Fibroblast of villous mesenchyme (primary cell): ENCODE results near the gene SLC22A4. TPM values are rescaled to one million over a fixed set of nuclear protein-coding genes. Genes with fewer than 3 reads are reported as not detected.

ENCODE experiments used
- DNase-seq: peaks from one replicate; pipeline ENCODE4 v3.0.0-alpha.2; 2010; ENCODE audit warnings: low read depth
- H3K4me3 ChIP-seq: 2 replicates; pipeline ENCODE4 v1.5.1; 2011; ENCODE audit warnings: low read depth, mild to moderate bottlenecking, low read length
- total RNA-seq: library from RNA; depleted of rRNA; stranded (reverse); fragments of >200 nt; gene quantifications from 2 replicates; pipeline ENCODE4 v1.2.3, GENCODE V29; 2012
- TF ChIP-seq, protein P1 (sequence below): IDR thresholded peaks from 2 replicates; pipeline ENCODE4 v1.5.1; 2012; ENCODE audit warnings: low read depth, mild to moderate bottlenecking, low read length; ENCODE audit not compliant: insufficient read depth

Gene SLC22A4
- total RNA-seq, 1 donor = 16.4 TPM

GRCh38 chr5:132327252-132327955, 33.2 kb downstream of the SLC22A4 start:
- no peak overlapping the region for H3K4me3 ChIP-seq
- peak; percentile 30 for DNase-seq
- TF ChIP-seq, protein P1, sequence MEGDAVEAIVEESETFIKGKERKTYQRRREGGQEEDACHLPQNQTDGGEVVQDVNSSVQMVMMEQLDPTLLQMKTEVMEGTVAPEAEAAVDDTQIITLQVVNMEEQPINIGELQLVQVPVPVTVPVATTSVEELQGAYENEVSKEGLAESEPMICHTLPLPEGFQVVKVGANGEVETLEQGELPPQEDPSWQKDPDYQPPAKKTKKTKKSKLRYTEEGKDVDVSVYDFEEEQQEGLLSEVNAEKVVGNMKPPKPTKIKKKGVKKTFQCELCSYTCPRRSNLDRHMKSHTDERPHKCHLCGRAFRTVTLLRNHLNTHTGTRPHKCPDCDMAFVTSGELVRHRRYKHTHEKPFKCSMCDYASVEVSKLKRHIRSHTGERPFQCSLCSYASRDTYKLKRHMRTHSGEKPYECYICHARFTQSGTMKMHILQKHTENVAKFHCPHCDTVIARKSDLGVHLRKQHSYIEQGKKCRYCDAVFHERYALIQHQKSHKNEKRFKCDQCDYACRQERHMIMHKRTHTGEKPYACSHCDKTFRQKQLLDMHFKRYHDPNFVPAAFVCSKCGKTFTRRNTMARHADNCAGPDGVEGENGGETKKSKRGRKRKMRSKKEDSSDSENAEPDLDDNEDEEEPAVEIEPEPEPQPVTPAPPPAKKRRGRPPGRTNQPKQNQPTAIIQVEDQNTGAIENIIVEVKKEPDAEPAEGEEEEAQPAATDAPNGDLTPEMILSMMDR = no peak

DNA sequence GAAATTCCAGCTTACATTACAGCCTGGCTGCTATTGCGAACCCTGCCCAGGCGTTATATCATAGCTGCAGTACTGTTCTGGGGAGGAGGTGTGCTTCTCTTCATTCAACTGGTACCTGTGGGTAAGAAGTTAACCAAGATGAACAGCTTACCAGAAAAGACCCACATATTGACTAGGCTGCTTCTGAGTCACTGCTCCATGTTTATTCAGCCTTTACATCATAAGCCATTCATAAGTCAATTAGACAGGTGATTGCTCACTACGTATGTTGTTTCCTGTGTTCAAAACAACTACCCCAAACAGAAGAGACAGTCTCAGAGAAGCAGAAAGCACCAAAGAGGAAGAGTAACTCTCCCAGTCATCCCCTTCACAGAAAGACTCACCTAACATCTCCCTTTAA, 40.6 kb downstream of the SLC22A4 start:
- TF ChIP-seq, protein P1 = no peak
- no peak for DNase-seq
- H3K4me3 ChIP-seq = no peak overlapping the region

- TF ChIP-seq, protein P1 = no peak
Measured at GRCh38 chr5:132335402-132335801, 41.2 kb downstream of the SLC22A4 start.

GRCh38 chr5:132339502-132339901, 45.3 kb downstream of the SLC22A4 start:
- no peak for DNase-seq
- TF ChIP-seq, protein P1 = no peak
- no peak overlapping the region for H3K4me3 ChIP-seq

More at GRCh38 chr5:132335402-132335801, 41.2 kb downstream of the SLC22A4 start:
- no peak overlapping the region for H3K4me3 ChIP-seq
- DNase-seq = no peak

DNA sequence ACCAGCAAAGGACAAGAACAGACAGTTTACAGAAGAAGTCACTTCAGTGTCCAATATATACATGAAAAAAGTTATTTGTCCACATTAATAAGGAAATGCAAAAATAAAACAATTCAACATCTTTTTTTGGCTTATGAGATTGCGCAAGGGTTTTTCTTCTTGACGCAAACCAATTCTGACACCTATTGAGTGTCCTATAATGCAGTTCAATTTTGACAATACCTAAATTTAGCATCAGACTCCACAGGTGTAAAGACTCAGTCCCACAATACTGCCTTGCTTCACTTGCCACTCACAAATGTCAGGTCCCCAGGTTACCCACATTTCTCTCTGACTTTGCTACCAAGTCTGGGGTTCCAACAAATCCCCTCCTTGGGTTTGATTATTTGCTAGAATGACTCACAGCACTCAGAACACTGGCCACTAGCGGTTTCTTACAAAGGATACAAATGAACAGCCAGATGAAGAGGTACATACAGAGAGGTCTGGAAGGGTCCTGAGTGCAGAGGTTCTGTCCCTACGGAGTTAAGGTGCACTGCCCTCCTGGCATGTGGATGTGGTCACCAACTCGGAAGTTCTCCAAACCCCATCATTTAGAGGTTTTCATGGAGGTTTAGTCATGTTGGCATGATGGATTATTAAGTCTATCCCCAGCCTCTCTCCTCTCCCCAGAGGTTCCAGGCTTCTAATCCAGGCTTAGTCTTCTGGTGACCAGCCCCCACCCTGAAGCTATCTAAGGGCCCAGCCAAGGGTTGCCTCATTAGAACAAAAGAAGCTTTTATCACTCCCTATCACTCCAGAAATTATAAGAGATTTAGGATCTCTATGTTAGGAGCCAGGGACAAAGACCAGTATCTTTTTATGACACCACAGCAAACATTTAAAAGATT, 48.3 kb downstream of the SLC22A4 start:
- DNase-seq = no peak
- TF ChIP-seq, protein P1 = no peak
- no peak overlapping the region for H3K4me3 ChIP-seq

DNA sequence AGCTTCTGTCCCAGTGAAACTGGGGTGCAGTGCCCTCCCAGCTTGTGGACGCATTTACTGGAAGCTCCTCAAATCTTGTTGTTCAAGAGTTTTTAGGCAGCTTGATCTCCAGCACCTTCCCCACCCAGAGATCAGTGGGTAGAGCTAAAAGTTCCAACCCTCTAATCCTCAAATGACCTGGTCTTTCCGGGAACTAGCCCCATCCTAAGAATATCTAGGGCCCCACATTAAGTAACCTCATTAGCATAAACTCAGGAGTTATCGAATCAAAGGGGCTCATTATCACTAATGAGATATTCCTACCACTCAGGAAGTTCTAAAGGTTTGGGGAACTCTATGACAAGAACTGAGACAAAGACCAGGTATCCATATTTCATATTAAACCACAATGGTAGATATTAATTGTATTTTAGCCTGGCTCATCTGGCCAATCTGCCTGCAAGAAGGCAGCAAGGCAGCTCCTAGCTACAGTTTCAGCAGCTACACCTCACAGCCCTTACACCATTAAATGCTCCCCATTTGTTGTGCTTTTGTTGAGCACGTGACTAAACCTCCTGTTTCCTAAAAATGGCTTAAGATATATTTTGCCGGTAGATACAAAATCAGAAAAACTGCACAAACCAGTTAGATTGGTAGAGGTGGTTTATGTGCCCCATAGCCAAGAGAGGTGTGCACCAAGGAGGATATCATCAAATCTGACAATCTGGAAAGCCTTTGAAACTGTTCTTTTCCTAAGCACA, 50.8 kb downstream of the SLC22A4 start:
- TF ChIP-seq, protein P1 = no peak
- DNase-seq = no peak
- no peak overlapping the region for H3K4me3 ChIP-seq
